Measurements from ENCODE around the gene HEBP2.
A peak's percentile ranks its signal among the peaks of the same experiment; 100 is the strongest.
"Not testable (repeated sequence)": the region's sequence is repeated elsewhere in the genome, so short reads cannot be mapped to it uniquely, and the experiment has no call there.

HEBP2 gene, protein sequence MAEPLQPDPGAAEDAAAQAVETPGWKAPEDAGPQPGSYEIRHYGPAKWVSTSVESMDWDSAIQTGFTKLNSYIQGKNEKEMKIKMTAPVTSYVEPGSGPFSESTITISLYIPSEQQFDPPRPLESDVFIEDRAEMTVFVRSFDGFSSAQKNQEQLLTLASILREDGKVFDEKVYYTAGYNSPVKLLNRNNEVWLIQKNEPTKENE

DNA sequence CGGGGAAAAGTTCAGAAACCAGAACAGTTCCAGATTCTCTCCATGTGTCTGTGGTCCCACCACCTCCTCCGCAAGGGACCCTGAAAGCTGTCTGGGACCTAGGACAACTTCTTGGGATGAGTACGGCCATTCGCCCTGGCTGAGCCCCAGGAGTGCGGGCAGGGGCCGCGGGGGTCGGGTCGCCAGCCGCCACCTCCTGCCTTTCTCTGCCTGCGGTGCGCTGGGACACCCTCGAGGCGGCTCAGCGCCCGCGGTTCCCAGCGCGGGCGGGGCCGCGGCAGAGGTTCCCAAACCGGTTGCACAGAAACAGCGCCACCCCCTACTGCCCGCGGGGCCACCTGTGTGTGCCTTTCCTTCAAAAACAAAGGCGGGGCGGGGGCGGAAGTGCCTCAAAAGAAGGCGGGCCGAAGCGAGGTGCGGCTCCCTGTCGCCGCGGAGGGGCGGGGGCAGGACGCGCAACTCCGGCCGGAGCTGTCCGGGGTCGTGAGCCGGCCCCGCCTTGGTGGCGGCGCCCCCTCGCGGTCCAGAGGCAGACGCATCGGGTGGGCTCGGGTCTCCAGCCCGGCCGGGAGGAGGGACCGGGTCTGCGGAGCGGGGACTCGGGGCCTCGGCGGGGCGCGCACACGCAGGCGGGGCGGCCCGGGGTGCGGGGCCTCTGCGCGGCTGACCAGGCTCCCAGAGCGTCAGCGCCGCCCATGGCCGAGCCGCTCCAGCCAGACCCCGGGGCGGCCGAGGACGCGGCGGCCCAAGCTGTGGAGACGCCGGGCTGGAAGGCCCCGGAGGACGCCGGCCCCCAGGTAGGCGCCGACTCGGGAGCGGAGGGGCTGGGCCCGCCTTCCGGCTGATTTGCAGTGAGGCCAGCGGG is at the start of gene HEBP2:
HEBP2 (plus strand) TSS at position 423 of the 865 bp plus-strand sequence; CDS start at position 696, 273 bp downstream.
- DNase-seq (ENCODE audit: low read depth in 1 of 2, low spot score in 1 of 2) = peak; percentile 74 to 89

DNA sequence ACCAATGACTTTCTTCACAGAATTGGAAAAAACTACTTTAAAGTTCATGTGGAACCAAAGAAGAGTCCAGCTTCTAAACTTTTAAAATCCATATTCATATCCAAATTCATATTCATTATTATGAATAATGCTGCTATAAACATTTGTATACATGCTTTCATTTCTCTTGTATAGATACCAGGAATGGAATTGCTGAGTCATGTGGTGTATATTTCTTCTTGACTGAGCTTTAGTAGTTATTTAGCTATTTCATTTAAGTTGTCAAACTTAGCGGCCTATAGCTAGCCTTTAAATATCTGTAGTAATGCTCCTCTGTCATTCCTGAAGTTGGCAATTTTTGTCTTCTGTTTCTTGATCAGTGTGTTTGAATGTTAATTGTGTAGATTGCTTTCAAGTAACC is 46.1 kb upstream of the HEBP2 start:
- no peak for DNase-seq (ENCODE audit: low read depth in 1 of 2, low spot score in 1 of 2)

DNA sequence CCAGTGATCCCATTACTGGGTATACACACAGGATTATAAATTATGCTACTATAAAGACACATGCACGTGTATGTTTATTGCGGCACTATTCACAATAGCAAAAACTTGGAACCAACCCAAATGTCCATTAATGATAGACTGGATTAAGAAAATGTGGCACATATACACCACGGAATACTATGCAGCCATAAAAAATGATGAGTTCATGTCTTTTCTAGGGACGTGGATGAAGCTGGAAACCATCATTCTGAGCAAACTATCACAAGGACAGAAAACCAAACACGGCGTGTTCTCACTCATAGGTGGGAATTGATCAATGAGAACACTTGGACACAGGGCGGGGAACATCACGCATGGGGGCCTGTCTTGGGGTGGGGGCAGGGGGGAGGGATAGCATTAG is 35.3 kb upstream of the HEBP2 start:
- not testable (repeated sequence) for DNase-seq (ENCODE audit: low read depth in 1 of 2, low spot score in 1 of 2)

DNA sequence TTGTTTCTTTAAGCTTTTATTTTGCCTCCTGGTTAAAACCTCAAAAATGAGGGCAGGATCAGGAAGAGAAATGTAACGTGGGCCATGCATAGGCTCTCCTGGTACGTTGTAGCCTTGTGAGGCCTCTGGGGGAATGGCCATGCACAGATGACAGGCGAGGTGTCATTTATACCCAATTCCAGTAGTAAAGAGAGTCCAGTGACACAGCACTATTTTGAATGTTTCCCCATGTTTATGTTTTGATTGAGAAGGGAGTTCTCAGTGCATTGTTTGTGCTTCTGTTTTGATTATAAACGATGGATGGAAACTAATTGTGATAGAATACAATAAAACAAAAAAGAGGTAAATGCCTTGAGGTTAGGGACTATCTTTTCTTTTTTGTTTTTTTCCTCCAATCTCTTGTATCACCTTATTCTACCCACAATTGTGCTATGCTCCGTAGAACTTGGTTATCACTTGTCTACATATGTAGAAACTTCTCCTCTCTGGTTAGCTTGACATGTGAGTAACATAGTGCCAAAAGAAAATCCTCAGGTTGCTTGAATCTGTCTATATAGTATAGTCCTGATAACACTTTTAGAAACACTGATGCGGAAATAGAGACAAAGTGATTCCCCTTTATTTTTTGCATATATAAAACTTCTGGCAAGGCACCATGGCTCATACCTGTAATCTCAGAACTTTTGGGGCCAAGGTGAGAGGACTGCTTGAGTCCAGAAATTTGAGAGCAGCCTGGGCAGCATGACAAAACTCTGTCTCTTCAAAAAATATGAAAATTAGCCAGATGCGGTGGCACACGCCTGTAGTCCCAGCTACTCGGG is 33.2 kb upstream of the HEBP2 start:
- no peak for DNase-seq (ENCODE audit: low read depth in 1 of 2, low spot score in 1 of 2)

DNA sequence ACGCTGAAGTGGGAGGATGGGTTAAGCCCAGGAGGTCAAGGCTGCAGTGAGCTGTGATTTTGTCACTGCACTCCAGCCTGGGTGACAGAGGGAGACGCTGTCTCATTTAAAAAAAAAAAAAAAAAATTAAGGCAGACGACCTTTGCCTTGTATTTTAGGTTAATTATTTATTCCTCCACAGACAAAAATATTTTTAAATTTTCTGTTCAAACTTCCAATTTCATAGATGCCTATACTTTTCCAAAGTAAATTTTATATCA is 32.6 kb upstream of the HEBP2 start:
- DNase-seq (ENCODE audit: low read depth in 1 of 2, low spot score in 1 of 2) = no peak

DNA sequence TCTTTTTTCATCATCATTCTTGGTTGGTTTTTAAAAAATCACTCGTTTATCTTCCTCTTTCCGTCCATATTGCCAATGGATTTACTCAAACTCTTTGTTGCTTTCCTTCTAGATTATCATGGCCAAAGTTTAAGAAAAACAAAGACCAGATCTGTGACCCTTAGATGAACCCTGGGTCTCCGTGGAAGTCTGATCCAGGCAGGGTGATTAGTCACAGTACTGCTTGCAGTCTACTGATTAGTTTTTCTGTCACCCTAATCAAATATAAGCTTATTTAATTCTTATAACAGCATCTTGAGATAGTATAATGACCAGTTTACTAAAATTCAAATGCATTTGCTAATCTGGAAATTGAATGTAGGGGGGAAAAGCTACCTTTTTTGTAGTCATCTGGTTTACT is 32.3 kb upstream of the HEBP2 start:
- DNase-seq (ENCODE audit: low read depth in 1 of 2, low spot score in 1 of 2) = no peak

DNA sequence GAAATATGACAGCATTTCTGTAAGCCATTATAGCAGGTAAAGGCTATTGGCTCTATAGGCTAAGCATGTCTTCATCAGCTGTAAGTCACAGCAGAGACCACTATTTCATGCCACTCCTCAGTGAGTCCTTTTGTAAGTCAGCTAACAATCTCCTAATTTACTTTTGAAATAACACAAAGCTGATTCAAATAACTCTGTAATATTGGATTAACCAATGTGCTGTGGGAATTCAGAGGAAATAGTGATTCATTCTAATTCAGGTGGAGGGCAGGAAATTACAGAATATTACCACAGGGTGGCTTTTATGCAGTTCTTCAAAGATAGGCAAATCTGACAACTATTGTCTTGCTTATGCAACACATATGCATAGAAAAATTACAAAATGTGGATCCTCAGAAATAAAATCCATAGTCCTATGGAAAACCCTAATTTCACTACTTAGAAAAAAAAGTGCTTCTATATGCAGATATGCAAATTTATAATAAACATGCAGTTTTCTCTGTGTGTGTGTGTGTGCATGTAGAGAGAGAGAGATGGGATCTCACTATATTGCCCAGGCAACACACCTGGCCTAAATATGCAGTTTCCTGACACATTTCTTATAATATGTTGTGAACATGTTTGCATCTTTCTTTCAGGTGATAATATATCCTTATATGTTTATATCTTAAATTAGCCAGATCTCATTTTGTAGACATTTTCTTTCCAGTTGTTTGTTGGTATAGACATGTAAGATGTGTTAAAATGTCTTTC is 31.1 kb upstream of the HEBP2 start:
- DNase-seq (ENCODE audit: low read depth in 1 of 2, low spot score in 1 of 2) = no peak

DNA sequence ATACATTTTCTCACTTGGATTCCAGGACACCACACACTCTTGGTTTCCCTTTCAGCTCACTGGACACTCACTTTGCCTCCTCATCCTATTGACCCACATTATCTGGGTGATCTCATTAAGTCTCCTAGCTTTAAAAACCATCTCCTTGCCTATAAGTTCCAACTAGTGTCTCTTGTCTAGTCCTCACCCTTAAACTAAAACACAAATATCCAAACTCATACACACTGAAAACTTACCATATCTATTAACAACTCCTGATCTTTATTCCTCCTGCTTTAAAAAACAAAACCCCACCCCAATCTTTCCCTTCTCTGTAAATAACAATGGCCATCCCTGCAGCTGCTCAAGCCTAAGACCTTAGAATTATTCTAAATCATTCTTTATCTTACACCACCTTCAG is 29.8 kb upstream of the HEBP2 start:
- no peak for DNase-seq (ENCODE audit: low read depth in 1 of 2, low spot score in 1 of 2)

DNA sequence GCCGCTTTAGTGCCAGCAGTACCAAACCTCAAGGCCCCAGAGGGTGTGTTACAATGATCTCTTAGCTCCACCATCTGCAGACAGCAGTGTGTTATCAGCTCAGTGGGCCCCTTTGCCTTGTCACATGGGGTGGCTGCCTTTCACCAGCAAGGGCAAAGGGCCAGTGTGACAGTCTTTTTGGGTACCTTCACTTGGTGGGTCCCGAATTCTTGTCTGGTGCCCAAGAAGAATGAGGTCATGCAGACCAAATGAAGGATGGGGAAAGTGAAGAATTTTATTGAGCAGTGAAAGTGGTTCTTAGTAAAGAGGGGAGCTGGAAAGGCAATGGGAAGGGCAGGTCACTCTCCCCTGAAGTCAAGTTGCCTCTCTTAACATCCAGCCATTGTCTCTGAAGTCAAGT is 29.2 kb upstream of the HEBP2 start:
- no peak for DNase-seq (ENCODE audit: low read depth in 1 of 2, low spot score in 1 of 2)

DNA sequence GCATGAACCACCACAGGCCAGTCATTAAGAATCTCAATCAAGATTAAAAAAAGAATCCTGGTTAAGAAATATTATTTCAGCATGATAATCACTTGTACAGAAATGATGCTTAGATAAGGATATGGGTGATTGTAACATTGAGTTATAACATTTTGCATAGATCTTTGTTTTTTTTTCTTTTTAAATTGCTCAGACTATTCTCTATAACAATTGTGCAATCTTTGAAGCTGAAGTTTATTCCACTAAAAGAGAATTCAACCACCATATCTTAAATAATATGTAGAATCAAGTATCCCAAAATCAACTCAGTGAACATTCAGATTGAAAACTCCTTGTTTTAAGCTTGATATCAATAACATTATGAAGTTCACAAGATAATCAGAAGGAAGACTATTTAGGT is 27.0 kb upstream of the HEBP2 start:
- no peak for DNase-seq (ENCODE audit: low read depth in 1 of 2, low spot score in 1 of 2)

DNA sequence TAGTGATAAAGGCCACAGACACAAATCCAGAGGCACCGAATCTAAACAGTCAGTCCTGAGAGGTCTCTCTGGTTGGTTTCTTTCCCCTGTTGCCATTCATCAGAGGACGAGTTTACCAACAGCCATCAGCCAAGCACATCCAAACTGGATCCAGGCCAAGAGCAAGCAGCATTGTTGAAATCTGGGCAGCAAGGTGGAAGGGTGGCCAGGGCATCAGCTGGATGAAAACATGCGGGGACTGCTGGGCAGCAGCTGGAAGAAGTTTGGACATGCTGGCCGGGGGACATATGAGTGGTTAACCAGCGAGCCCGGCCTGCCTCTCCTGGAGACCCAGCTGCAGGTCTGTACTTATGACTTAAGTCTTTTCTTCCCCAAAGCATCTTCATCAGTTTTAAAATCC is 26.2 kb upstream of the HEBP2 start, which contains the start of gene SMIM28:
SMIM28 (plus strand) TSS at position 62 of the 400 bp plus-strand sequence; CDS start at position 230, 168 bp downstream.
- DNase-seq (ENCODE audit: low read depth in 1 of 2, low spot score in 1 of 2) = no peak

DNA sequence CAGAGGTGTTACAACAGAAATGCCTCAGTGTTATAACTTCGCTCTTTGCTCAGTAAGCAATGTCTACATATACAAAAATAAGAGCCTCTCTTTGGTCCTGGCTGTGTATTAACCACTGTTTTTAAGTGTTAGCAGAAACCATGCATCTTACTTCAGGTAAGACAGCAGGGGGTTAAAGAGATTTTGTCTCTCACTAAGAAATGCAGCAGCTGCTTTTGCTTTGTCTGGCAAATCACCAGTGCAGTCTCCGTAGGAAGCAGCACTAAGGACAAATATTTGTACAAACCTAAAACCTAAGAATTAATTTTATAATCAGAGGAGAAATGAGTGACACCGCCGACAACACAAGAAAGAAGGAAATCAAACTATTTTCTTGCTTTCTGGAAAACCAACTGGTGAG is 25.6 kb upstream of the HEBP2 start:
- DNase-seq (ENCODE audit: low read depth in 1 of 2, low spot score in 1 of 2) = no peak

DNA sequence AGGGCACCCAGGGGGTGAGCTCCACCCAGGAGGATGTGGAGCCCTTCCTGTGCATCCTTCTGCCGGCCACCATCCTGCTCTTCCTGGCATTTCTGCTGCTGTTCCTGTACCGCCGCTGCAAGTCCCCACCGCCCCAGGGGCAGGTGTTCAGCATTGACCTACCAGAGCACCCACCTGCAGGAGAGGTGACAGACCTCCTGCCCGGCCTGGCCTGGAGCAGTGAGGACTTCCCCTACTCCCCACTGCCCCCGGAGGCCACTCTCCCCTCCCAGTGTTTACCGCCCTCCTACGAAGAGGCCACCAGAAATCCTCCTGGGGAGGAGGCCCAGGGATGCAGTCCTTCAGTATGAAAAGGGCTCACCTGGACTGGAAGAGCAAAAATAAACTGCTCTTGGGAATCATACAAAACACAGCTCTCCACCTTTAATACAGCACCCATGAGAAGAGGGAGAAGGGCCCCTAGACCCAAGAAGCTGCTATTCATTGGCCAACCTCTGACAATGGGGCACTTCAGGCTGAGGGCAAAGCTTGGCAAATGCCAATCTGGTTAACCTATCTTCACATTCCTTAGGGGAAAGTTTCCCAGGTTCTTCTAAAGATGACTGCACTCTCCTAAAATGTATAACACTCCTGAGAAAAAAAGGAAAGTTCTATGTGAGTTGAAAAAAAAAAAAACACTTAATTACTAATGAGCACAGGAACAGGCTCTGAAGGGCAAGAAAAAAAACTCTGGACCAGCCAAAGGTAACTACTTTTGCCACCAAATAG is 21.3 kb upstream of the HEBP2 start:
- no peak for DNase-seq (ENCODE audit: low read depth in 1 of 2, low spot score in 1 of 2)

DNA sequence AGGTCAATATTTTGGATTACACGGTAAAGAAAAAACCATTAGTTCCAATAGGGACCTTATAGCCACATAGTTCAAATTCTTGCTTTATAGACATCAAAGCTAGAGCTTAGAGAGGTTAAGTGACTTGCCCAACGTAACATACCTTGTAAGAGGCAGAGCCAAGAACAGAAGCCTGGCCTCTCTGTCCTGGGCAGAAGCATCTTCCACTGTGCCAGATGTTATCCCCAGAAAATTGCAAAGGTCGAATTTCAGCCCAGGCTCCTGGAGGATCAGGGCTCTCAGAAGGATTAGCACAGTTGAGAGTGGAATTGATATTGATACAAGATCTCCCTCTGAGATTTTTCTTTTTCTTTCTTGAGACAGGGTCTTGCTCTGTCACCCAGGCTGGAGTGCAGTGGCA is 20.2 kb upstream of the HEBP2 start:
- no peak for DNase-seq (ENCODE audit: low read depth in 1 of 2, low spot score in 1 of 2)

DNA sequence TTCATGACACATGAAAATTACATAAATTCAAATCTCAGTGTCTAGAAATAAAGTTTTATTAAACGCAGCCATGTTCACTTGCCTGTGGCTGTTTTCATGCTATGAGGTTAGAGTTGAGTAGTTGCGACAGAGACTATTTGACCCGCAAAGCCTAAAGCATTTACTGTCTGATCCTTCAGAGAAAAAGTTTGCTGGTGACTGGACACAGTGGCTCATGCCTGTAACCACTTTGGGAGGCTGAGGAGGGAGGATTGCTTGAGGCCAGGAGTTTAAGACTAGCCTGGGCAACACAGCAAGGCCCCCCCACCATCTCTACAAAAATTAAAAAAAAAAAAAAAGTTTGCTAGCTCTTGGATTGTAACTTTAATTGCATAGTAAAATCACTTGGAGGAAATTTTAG is 17.1 kb upstream of the HEBP2 start:
- DNase-seq (ENCODE audit: low read depth in 1 of 2, low spot score in 1 of 2) = no peak

DNA sequence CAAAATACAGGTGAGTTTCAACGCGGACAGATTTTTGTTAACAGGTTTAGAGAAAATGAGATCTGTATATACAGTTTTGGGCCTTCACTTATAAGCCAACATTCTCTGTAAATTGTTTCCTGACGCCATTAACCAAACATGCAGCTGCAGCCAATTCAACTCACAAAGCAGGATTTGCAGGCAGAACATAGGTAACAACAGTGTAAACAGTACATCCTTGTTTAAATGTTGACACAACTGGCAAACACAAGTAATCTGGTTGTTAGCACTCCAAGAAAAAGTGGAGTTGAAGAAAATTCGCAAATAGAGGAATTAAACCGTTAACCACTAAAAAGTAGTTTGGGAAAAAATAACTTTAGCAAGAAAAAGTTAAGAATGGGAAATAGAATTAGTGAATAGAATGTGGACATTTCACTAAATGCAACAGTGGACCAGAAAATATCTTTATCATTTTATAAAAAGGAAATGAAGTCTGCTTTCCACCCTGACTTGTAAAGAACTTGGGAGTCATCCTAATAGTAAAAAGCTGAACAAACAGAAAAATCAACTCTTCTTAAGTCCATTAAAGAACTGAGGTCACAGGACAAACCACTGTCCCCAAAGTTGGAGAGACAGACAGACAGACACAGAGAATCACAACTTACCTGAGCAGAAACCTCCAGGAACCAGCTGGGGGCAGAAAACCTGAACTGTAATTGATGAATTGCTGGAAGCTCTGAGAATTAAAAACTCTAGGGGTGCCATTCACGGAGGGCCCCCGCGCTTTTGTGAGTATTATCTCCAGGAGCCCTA is 16.2 kb upstream of the HEBP2 start:
- no peak for DNase-seq (ENCODE audit: low read depth in 1 of 2, low spot score in 1 of 2)

DNA sequence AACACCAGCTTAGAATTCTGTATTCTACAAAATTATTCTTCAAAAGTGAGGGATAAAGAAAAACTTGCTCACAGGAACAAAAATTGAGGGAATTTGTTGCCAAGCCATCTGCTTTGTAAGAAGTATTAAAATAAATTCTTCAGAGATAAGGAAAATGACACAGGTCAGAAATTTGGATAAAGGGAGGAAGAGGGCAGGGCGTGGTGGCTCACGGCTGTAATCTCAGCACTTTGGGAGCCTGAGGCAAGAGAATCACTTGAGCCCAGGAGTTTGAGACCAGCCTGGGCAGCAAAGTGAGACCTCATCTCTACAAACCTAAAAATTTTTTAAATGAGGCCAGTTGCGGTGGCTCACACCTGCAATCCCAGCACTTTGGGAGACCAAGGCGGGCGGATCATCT is 14.5 kb upstream of the HEBP2 start:
- no peak for DNase-seq (ENCODE audit: low read depth in 1 of 2, low spot score in 1 of 2)

DNA sequence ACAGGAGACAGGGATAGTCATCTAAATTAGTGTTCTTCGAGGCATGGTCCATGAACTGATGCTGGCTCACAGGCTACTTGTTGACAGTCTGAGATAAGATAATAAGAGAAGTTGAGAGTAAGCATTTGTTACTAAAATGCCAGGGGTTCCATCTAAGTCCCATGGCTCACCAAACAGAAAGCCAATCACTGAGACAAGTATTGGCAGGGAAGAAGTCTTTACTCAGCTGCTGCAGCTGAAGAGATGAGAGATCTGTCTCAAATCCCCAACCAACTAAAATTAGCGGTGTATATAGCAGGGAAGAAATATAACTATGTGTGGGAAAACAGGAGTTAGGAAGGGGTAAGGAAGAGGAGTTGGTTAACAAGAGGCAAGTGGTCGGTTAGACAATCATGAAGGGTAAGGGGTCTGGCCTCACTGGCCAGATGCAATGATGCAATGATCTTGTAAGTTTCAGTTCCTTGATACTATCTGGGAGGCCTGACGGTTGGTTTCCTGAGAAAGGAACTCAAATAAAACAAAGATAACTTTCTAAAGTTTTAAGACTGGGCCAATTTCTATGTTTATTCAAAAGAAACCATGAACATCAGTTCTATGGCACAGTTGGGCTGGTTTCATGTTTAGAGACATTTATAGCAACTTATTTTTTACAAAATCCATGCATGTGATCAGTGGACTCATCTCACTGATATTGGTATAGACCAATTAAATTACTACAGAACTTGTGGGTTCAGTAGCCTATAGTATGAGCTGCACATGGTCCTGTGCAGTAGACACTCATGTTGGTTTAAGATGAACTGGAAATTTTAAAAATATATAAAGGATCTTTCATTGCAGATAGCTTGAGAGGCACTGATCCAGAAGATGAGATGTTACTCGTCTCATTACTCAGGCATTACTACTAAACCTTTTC is 9.9 kb upstream of the HEBP2 start:
- DNase-seq (ENCODE audit: low read depth in 1 of 2, low spot score in 1 of 2) = no peak

DNA sequence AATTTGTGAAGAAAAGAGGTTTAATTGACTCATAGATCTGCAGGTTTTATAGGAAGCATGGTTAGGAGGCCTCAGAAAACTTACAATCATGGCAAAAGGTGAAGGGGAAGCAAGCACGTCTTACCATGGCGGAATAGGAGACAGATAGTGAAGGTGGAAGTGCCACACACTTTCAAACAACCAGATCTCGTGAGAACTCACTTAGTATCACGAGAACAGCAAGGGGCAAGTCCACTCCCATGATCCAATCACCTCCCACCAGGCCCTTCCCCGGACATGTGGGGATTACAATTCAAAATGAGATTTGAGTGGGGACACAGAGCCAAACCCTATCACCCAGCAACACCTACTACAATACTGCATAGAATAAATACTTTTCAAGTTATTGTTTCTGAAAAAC is 7.3 kb upstream of the HEBP2 start:
- no peak for DNase-seq (ENCODE audit: low read depth in 1 of 2, low spot score in 1 of 2)
